HEK293T (cell line): ENCODE results near the gene WWC2.

ENCODE experiments used
- CTCF ChIA-PET: fragments of 350-600 bp; formaldehyde crosslinking; extraction: SDS; loops from one replicate; lab custom pipeline; 2021; ENCODE audit warnings: antibody characterized with exemption, inconsistent platforms; lab: Yijun Ruan, JAX
- POLR2A ChIA-PET: fragments of 350-600 bp; formaldehyde crosslinking; extraction: SDS; loops from one replicate; lab custom pipeline; 2020; ENCODE audit warnings: antibody characterized with exemption, inconsistent platforms; lab: Yijun Ruan, JAX
- DNase-seq: peaks from one replicate; pipeline ENCODE4 v3.0.0; 2012; ENCODE audit warnings: mixed read lengths; ENCODE audit errors: extremely low spot score
- ARNT ChIP-seq: fragments of 450-650 bp; IDR thresholded peaks from 2 replicates; pipeline ENCODE4 v1.6.1; 2017; ENCODE audit warnings: mild to moderate bottlenecking
- BHLHE40 ChIP-seq: fragments of 450-650 bp; IDR thresholded peaks from 2 replicates; pipeline ENCODE4 v1.6.1; 2016; ENCODE audit warnings: mild to moderate bottlenecking, moderate library complexity, borderline replicate concordance
- CTBP1 ChIP-seq: fragments of 450-650 bp; IDR thresholded peaks from 2 replicates; pipeline ENCODE4 v1.6.1; 2016; ENCODE audit warnings: borderline replicate concordance
- ELF4 ChIP-seq: fragments of 450-650 bp; IDR thresholded peaks from 2 replicates; pipeline ENCODE4 v1.6.1; 2017; ENCODE audit warnings: antibody characterized with exemption
- FOXA1 ChIP-seq: fragments of 450-650 bp; IDR thresholded peaks from 2 replicates; pipeline ENCODE4 v1.6.1; 2016; ENCODE audit warnings: mild to moderate bottlenecking
- FOXK2 ChIP-seq: fragments of 450-650 bp; IDR thresholded peaks from 2 replicates; pipeline ENCODE4 v1.6.1; 2016; ENCODE audit warnings: mild to moderate bottlenecking
- FOXM1 ChIP-seq: fragments of 450-650 bp; IDR thresholded peaks from 2 replicates; pipeline ENCODE4 v1.6.1; 2017; ENCODE audit warnings: mild to moderate bottlenecking, borderline replicate concordance
- HDGF ChIP-seq: fragments of 450-650 bp; IDR thresholded peaks from 2 replicates; pipeline ENCODE4 v1.6.1; 2017; ENCODE audit warnings: antibody characterized with exemption, borderline replicate concordance
- L3MBTL2 ChIP-seq: fragments of 450-650 bp; conservative IDR thresholded peaks from 2 replicates; pipeline ENCODE4 v1.6.1; 2016; ENCODE audit warnings: mild to moderate bottlenecking
- LEF1 ChIP-seq: fragments of 450-650 bp; IDR thresholded peaks from 2 replicates; pipeline ENCODE4 v1.6.1; 2017; ENCODE audit warnings: mild to moderate bottlenecking, borderline replicate concordance
- NFRKB ChIP-seq: fragments of 450-650 bp; IDR thresholded peaks from 2 replicates; pipeline ENCODE4 v1.6.1; 2016; ENCODE audit warnings: mild to moderate bottlenecking, moderate library complexity
- PKNOX1 ChIP-seq: fragments of 450-650 bp; IDR thresholded peaks from 2 replicates; pipeline ENCODE4 v1.6.1; 2016
- SP1 ChIP-seq: fragments of 450-650 bp; IDR thresholded peaks from 2 replicates; pipeline ENCODE4 v1.6.1; 2017
- SUZ12 ChIP-seq: fragments of 450-650 bp; IDR thresholded peaks from 2 replicates; pipeline ENCODE4 v1.6.1; 2016; ENCODE audit warnings: mild to moderate bottlenecking
- TARDBP ChIP-seq: fragments of 450-650 bp; IDR thresholded peaks from 2 replicates; pipeline ENCODE4 v1.6.1; 2016
- ZNF384 ChIP-seq: fragments of 450-650 bp; IDR thresholded peaks from 2 replicates; pipeline ENCODE4 v1.6.1; 2016

Gene WWC2

DNA sequence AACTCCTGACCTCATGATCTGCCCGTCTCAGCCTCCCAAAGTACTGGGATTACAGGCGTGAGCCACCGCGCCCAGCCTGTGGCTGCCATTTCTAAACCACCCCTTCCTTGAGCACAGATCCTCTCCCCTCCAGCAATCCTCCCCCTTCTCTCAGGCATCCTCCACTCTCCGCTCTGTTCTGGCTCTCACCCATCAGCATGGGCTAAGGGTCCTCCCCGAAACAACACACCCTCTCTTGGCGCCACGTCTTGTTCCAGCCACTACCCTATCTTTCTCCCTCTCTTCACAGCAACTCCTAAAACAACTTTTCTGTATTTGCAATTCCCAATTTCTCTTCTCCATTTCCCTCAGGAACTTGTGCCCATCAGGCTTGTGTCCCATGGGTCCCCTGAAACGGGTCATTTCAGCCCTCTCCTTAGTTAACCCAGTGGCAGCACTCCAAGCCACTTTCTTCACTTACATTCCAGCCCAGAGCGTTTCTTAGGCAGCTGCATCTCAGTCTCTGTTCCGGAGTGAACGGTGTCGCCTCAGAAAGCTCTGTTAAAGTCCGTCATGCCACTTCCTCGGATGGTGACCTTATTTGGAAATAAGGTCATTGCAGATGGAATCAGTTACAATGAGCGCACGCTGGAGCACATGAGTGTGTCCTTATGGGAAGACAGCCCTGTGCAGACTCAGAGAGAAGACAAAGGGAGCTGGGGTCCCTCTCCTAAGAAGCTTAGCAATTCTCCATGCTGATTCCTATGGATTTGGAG, 251.4 kb downstream of the WWC2 start:
- TF ChIP-seq HDGF, result no peak
- TF ChIP-seq NFRKB, result no peak
- no peak for TF ChIP-seq SP1
- TF ChIP-seq FOXA1, result no peak
- no peak for TF ChIP-seq PKNOX1
- TF ChIP-seq ZNF384, result no peak
- TF ChIP-seq CTBP1, result no peak
- TF ChIP-seq SUZ12, result no peak
- no peak for TF ChIP-seq ELF4
- no peak for TF ChIP-seq ARNT
- TF ChIP-seq BHLHE40, result no peak
- no peak for TF ChIP-seq L3MBTL2
- no peak for TF ChIP-seq LEF1
- no peak for TF ChIP-seq TARDBP
- POLR2A ChIA-PET, result no interaction called here
- CTCF ChIA-PET, result no interaction called here
- no peak for DNase-seq

DNA sequence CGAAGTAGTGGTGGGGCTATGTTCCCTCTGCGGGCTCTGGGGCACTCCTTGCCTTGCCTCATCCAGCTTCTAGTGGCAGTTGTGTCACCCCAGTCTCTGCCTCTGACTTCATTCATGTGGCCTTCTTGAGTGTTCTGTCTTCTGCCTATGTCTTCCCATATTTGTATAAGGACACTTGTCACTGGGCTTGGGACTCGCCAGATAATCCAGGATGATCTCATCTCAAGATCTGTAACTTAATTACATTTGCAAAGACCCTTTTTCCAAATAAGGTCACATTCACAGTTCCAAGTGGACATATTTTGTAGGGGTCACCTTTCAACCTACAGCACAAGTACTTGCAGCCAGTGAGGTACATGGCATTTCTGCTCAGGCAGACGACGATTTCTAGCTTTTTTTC, 253.5 kb downstream of the WWC2 start:
- no peak for DNase-seq
- ChIA-PET CTCF (no interaction called here), POLR2A (no interaction called here)
- TF ChIP-seq SUZ12, result no peak

DNA sequence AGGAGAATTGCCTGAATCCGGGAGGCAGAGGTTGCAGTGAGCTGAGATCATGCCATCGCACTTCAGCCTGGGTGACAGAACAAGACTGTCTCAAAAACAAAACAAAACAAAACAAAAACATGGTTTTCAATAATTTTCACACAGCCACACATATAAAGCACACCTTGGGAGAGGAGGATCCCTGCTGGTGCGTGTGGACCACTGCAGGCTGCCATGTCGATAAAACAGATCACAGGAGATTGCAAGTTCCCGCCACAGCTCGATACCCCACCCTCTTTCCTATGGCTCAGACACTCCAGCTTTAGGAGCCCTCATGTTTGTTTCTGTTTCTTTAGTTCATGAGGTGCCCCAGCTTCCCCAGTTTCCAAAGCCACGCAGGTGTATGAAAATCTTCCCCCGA, 254.5 kb downstream of the WWC2 start:
- TF ChIP-seq FOXM1 (no peak), LEF1 (no peak), FOXK2 (no peak), BHLHE40 (no peak), HDGF (no peak), ZNF384 (no peak), TARDBP (no peak), L3MBTL2 (no peak)
- ChIA-PET CTCF (no interaction called here), POLR2A (no interaction called here)
- DNase-seq, result no peak

DNA sequence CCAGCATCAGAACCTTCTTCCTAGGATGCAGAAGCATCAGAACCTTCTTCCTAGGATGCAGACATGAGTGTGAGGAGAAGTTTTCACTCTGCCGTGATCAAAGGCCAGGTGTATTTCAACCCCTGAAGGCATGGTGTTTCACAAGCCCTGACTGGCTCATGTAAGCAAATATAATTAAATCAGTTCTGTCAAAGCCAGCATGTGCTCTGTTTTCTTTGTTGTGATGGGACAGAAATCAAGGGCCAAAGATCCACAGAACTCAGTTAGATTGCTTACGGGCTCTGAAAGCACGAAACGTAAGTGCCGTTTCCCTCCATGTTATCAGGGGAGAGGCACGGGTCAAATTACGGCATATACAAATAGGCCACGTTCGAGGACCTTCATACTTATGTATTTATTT, 255.2 kb downstream of the WWC2 start:
- ChIA-PET CTCF (no interaction called here), POLR2A (no interaction called here)
- TF ChIP-seq L3MBTL2, result peak; percentile 33; the same call in 1 of the 2 replicates
- TF ChIP-seq BHLHE40, result no peak

DNA sequence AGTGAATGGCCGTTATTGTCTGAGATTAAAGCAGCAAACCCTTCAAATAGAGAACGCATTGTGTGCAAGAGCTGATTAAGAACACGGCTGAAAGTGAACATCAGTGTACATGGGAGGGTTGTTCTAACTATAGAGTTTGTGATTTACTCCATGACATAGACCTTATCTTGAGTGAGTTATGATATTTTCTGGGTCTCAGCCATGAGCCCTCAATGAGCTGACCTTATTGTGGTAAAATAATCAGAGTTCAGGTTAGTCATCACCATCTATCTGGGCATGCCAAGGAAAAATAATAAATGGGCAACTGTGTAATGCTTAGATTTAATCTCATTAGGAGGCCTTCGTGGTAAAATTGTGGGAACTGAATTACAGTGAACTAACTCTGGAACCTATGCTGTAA, 256.3 kb downstream of the WWC2 start:
- ChIA-PET CTCF (interaction anchor here (0.6 to 1.1 kb wide), 3 partner anchors 46 to 210 kb away, joined by 3 to 4 read pairs (median 3); no protein-coding TSS in a partner anchor), POLR2A (no interaction called here)
- TF ChIP-seq SP1, result no peak
- no peak for TF ChIP-seq PKNOX1
- no peak for TF ChIP-seq FOXK2
- TF ChIP-seq FOXM1, result no peak
- DNase-seq, result no peak

More for the DNA sequence above, 255.2 kb downstream of the WWC2 start:
- DNase-seq, result peak; percentile 9

DNA sequence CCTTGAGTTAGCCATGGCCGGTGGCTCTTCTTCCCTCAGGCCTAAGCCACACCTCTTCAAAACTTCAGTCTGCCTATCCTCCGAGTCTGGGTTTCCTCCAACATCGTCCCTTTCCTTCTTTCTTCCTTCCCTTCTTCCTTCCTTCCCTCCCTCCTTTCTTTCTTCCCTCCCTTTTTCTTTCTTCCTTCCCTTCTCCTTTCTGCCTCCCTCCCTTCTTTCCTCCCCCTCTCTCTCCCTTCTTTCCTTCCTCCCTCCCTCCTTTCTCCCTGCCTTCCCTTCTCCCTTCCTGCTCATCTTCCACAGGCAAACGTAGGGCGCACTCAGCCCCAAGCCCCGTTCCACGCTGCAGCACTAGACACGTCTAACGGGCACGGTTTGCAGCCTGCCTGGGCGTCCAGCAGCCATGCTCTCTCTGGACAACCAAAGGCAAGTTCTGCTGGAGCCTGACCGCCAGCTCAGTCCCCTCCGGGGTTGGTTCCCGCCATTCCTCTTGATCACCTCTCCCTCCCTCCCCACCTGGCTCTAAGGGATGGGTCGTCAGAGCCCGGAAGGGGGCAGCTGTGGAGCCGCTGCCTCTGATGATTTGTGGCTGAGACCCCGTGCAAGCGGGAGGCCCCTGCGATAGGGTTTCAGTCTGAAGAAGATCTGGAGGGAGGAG, 257.2 kb downstream of the WWC2 start:
- no peak for DNase-seq
- TF ChIP-seq ELF4 (no peak), LEF1 (no peak), ARNT (no peak), ZNF384 (no peak), FOXM1 (no peak), BHLHE40 (no peak)
- CTCF ChIA-PET, result no interaction called here
- POLR2A ChIA-PET, result no interaction called here

GRCh38 chr4:183356931-183357675, 258.0 kb downstream of the WWC2 start:
- CTCF ChIA-PET, result no interaction called here
- no peak for TF ChIP-seq ARNT
- no peak for TF ChIP-seq NFRKB
- no peak for DNase-seq
- POLR2A ChIA-PET, result no interaction called here
